Endothelial cell of umbilical vein (primary cell): ENCODE results near the gene RPSA.
"Not testable (repeated sequence)": the region's sequence is repeated elsewhere in the genome, so short reads cannot be mapped to it uniquely, and the experiment has no call there.

Source experiments
- EZH2 ChIP-seq: IDR thresholded peaks from 2 replicates; pipeline ENCODE4 v1.6.1; 2012; ENCODE audit warnings: borderline replicate concordance, low read depth, mild to moderate bottlenecking, moderate library complexity, low read length, inconsistent platforms; ENCODE audit not compliant: severe bottlenecking
- JUN ChIP-seq: IDR thresholded peaks from 2 replicates; pipeline ENCODE4 v1.6.1; 2011; ENCODE audit warnings: borderline replicate concordance, low read depth; ENCODE audit not compliant: insufficient read length, insufficient read depth
- POLR2A ChIP-seq: IDR thresholded peaks from 2 replicates; pipeline ENCODE4 v1.6.1; 2012; ENCODE audit warnings: low read depth, mild to moderate bottlenecking, control low read depth, low read length
- TF ChIP-seq, protein P1 (sequence below), 2 donors: IDR thresholded peaks; 1 replicate in 1 of 2; 2 replicates in 1 of 2; pipeline ENCODE4 v1.5.1; 2011; ENCODE audit warnings: low read length in 2 of 2, mild to moderate bottlenecking in 2 of 2, moderate library complexity in 2 of 2, control low read depth in 1 of 2, inconsistent platforms in 1 of 2, low read depth in 1 of 2; ENCODE audit not compliant: insufficient read depth in 1 of 2; ENCODE audit errors: extremely low read depth in 1 of 2

DNA sequence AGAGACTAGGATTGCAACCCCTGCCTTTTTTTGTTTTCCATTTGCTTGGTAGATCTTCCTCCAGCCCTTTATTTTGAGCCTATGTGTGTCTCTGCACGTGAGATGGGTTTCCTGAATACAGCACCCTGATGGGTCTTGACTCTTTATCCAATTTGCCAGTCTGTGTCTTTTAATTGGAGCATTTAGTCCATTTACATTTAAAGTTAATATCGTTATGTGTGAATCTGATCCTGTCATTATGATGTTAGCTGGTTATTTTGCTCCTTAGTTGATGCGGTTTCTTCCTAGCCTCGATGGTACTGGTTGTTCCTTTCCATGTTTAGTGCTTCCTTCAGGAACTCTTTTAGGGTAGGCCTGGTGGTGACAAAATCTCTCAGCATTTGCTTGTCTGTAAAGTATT is 36.1 kb upstream of the RPSA start:
- not testable (repeated sequence) for TF ChIP-seq EZH2, POLR2A, JUN
- TF ChIP-seq, protein P1, sequence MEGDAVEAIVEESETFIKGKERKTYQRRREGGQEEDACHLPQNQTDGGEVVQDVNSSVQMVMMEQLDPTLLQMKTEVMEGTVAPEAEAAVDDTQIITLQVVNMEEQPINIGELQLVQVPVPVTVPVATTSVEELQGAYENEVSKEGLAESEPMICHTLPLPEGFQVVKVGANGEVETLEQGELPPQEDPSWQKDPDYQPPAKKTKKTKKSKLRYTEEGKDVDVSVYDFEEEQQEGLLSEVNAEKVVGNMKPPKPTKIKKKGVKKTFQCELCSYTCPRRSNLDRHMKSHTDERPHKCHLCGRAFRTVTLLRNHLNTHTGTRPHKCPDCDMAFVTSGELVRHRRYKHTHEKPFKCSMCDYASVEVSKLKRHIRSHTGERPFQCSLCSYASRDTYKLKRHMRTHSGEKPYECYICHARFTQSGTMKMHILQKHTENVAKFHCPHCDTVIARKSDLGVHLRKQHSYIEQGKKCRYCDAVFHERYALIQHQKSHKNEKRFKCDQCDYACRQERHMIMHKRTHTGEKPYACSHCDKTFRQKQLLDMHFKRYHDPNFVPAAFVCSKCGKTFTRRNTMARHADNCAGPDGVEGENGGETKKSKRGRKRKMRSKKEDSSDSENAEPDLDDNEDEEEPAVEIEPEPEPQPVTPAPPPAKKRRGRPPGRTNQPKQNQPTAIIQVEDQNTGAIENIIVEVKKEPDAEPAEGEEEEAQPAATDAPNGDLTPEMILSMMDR (IDR thresholded peaks at IDR 0.05; ENCODE audit: extremely low read depth in 1 of 2, insufficient read depth in 1 of 2, low read depth in 1 of 2, low read length in 2 of 2), result not testable (repeated sequence)
